GM10248 (cell line): ENCODE results near the gene MS4A7.

Source experiments
- CTCF ChIA-PET: fragments of 300-600 bp; sonication (Branson Sonifier 250); formaldehyde crosslinking; extraction: SDS; loops from one replicate; lab custom pipeline; 2021; ENCODE audit warnings: antibody characterized with exemption; lab: Yijun Ruan, JAX
- POLR2A ChIA-PET: fragments of 350-650 bp; sonication (Branson Sonifier 250); formaldehyde crosslinking; extraction: SDS; loops from one replicate; lab custom pipeline; 2020; ENCODE audit warnings: antibody characterized with exemption; lab: Yijun Ruan, JAX
- DNase-seq: peaks from one replicate; pipeline ENCODE4 v3.0.0; 2012; ENCODE audit errors: extremely low spot score
- CTCF ChIP-seq: IDR thresholded peaks from 2 replicates; pipeline ENCODE4 v1.5.1; 2012; ENCODE audit warnings: mild to moderate bottlenecking, low read depth; ENCODE audit errors: extremely low read depth, missing control alignments, control extremely low read depth

The MS4A7 gene

GRCh38 chr11:60428517-60428916, 50.2 kb downstream of the MS4A7 start:
- ChIA-PET CTCF (no interaction called here), POLR2A (no interaction called here)
- no peak for TF ChIP-seq CTCF
- DNase-seq, result no peak

- CTCF ChIA-PET, result no interaction called here
- POLR2A ChIA-PET, result no interaction called here
- no peak for DNase-seq
- TF ChIP-seq CTCF, result no peak
Observed at GRCh38 chr11:60429272-60429671, 50.9 kb downstream of the MS4A7 start, which contains the start of gene MS4A5. MS4A5 (plus strand) TSS chr11:60429572; CDS start chr11:60429675, 103 bp downstream.

- CTCF ChIA-PET, result interaction anchor here (1.3 to 2.2 kb wide), 4 partner anchors 11 to 86 kb away, joined by 3 to 5 read pairs (median 4); no protein-coding TSS in a partner anchor
- no peak for TF ChIP-seq CTCF
- DNase-seq, result no peak
- POLR2A ChIA-PET, result no interaction called here
Observed at GRCh38 chr11:60431251-60431650, 52.9 kb downstream of the MS4A7 start.

GRCh38 chr11:60433401-60433800, 55.1 kb downstream of the MS4A7 start:
- no peak for DNase-seq
- no peak for TF ChIP-seq CTCF
- ChIA-PET CTCF (interaction anchor here (1.5 kb wide), 1 partner anchor 27 kb away, joined by 5 read pairs; no protein-coding TSS in a partner anchor), POLR2A (no interaction called here)
